ENCODE measurements around the gene GNG11. TPM values are rescaled to one million over a fixed set of nuclear protein-coding genes. Genes with fewer than 3 reads are reported as not detected.
A peak's percentile ranks its signal among the peaks of the same experiment; 100 is the strongest.

GNG11 gene
- total RNA-seq, 1 donor = 7.6 TPM

GRCh38 chr7:93964262-93964661, 42.7 kb downstream of the GNG11 start:
- no peaks in the 10 kb centered on the region for H3K9me3 ChIP-seq (ENCODE audit: low read depth, low read length)
- TF ChIP-seq CTCF (IDR thresholded peaks at IDR 0.05; ENCODE audit: extremely low read depth, low read depth, low read length) = no peak
- H2AFZ ChIP-seq (ENCODE audit: low read length) = no peak overlapping the region
- no peak overlapping the region for H3K4me3 ChIP-seq (ENCODE audit: insufficient read depth, low read length)
- no peak overlapping the region for H3K27ac ChIP-seq (ENCODE audit: low read depth, low read length)
- no peaks in the 10 kb centered on the region for H3K36me3 ChIP-seq (ENCODE audit: insufficient read depth, low read length)
- H4K20me1 ChIP-seq (ENCODE audit: insufficient read depth, low read length) = no peaks in the 10 kb centered on the region
- H3K4me2 ChIP-seq (ENCODE audit: insufficient read depth, low read length) = no peak overlapping the region
- H3K27me3 ChIP-seq (ENCODE audit: insufficient read depth, low read length) = no peaks in the 10 kb centered on the region
- no peaks in the 10 kb centered on the region for H3K79me2 ChIP-seq (ENCODE audit: insufficient read depth, low read length)
- H3K4me1 ChIP-seq (ENCODE audit: insufficient read depth, low read length) = peaks cover 4% of the 10 kb centered on the region
- no peak for DNase-seq (ENCODE audit: insufficient read length, low spot score, missing footprints)

GRCh38 chr7:93964813-93965212, 43.3 kb downstream of the GNG11 start:
- Histone ChIP-seq H3K79me2 (ENCODE audit: insufficient read depth, low read length) (no peaks in the 10 kb centered on the region), H4K20me1 (ENCODE audit: insufficient read depth, low read length) (no peaks in the 10 kb centered on the region), H3K9me3 (ENCODE audit: low read depth, low read length) (no peaks in the 10 kb centered on the region), H3K36me3 (ENCODE audit: insufficient read depth, low read length) (no peaks in the 10 kb centered on the region), H3K4me3 (ENCODE audit: insufficient read depth, low read length) (no peak overlapping the region), H3K27ac (ENCODE audit: low read depth, low read length) (no peak overlapping the region), H3K4me2 (ENCODE audit: insufficient read depth, low read length) (no peak overlapping the region), H2AFZ (ENCODE audit: low read length) (peak overlapping the region; percentile 1), H3K4me1 (ENCODE audit: insufficient read depth, low read length) (peaks cover 4% of the 10 kb centered on the region), H3K27me3 (ENCODE audit: insufficient read depth, low read length) (no peaks in the 10 kb centered on the region)
- TF ChIP-seq CTCF (IDR thresholded peaks at IDR 0.05; ENCODE audit: extremely low read depth, low read depth, low read length) = no peak
- DNase-seq (ENCODE audit: insufficient read length, low spot score, missing footprints) = no peak

GRCh38 chr7:93968911-93969620, 47.5 kb downstream of the GNG11 start:
- H3K27me3 ChIP-seq (ENCODE audit: insufficient read depth, low read length) = no peaks in the 10 kb centered on the region
- peak overlapping the region; percentile 22 for H2AFZ ChIP-seq (ENCODE audit: low read length)
- no peaks in the 10 kb centered on the region for H3K79me2 ChIP-seq (ENCODE audit: insufficient read depth, low read length)
- TF ChIP-seq CTCF (IDR thresholded peaks at IDR 0.05; ENCODE audit: extremely low read depth, low read depth, low read length) = no peak
- H3K4me1 ChIP-seq (ENCODE audit: insufficient read depth, low read length) = peaks cover 15% of the 10 kb centered on the region
- H3K9me3 ChIP-seq (ENCODE audit: low read depth, low read length) = no peaks in the 10 kb centered on the region
- H3K4me2 ChIP-seq (ENCODE audit: insufficient read depth, low read length) = no peak overlapping the region
- no peaks in the 10 kb centered on the region for H3K36me3 ChIP-seq (ENCODE audit: insufficient read depth, low read length)
- H4K20me1 ChIP-seq (ENCODE audit: insufficient read depth, low read length) = no peaks in the 10 kb centered on the region
- H3K4me3 ChIP-seq (ENCODE audit: insufficient read depth, low read length) = no peak overlapping the region
- H3K27ac ChIP-seq (ENCODE audit: low read depth, low read length) = no peak overlapping the region
- DNase-seq (ENCODE audit: insufficient read length, low spot score, missing footprints) = no peak

- DNase-seq (ENCODE audit: insufficient read length, low spot score, missing footprints) = no peak
- Histone ChIP-seq H4K20me1 (ENCODE audit: insufficient read depth, low read length) (no peaks in the 10 kb centered on the region), H3K27me3 (ENCODE audit: insufficient read depth, low read length) (no peaks in the 10 kb centered on the region), H2AFZ (ENCODE audit: low read length) (no peak overlapping the region), H3K9me3 (ENCODE audit: low read depth, low read length) (no peaks in the 10 kb centered on the region), H3K4me2 (ENCODE audit: insufficient read depth, low read length) (no peak overlapping the region), H3K4me3 (ENCODE audit: insufficient read depth, low read length) (no peak overlapping the region), H3K4me1 (ENCODE audit: insufficient read depth, low read length) (peaks cover 15% of the 10 kb centered on the region), H3K27ac (ENCODE audit: low read depth, low read length) (no peak overlapping the region), H3K79me2 (ENCODE audit: insufficient read depth, low read length) (no peaks in the 10 kb centered on the region), H3K36me3 (ENCODE audit: insufficient read depth, low read length) (no peaks in the 10 kb centered on the region)
- TF ChIP-seq CTCF (IDR thresholded peaks at IDR 0.05; ENCODE audit: extremely low read depth, low read depth, low read length) = no peak
Observed at GRCh38 chr7:93972029-93972725, 50.6 kb downstream of the GNG11 start.
